ENCODE data around the gene CLCN2.

Gene CLCN2

DNA sequence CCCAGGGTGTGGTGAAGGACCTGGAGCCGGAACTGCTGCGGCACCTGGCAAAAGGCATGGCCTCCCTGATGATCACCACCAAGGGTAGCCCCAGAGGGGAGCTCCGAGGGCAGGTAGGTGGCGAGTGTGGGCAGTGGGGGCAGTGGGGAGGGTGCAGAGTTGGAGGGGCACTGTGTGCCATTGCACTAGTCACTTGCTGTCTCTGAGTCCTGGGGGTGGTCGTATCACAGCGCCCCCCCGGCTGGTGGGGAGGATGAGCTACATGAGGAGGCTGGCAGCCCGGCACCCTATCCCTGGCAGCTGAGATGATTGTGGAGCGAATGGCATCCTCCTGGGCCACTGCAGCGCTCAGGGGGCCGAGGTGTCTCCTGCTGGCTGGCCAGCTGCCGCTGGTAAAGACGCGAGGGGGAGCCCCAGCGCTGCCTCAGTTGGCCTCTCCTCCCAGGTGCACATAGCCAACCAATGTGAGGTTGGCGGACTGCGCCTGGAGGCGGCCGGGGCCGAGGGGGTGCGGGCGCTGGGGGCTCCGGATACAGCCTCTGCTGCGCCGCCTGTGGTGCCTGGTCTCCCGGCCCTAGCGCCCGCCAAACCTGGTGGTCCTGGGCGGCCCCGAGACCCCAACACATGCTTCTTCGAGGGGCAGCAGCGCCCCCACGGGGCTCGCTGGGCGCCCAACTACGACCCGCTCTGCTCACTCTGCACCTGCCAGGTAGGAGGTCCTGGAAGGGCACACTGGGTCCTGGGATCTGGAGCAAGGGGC, 24.8 kb upstream of the CLCN2 start:
- TF ChIP-seq CTCF (IDR thresholded peaks at IDR 0.05; ENCODE audit: control insufficient read depth, insufficient read depth, low read depth, low read length, missing control alignments), result no peak
- no peak for DNase-seq (ENCODE audit: low read depth)
- no peak overlapping the region for H3K4me3 ChIP-seq (ENCODE audit: control insufficient read depth, low read depth, low read length)

DNA sequence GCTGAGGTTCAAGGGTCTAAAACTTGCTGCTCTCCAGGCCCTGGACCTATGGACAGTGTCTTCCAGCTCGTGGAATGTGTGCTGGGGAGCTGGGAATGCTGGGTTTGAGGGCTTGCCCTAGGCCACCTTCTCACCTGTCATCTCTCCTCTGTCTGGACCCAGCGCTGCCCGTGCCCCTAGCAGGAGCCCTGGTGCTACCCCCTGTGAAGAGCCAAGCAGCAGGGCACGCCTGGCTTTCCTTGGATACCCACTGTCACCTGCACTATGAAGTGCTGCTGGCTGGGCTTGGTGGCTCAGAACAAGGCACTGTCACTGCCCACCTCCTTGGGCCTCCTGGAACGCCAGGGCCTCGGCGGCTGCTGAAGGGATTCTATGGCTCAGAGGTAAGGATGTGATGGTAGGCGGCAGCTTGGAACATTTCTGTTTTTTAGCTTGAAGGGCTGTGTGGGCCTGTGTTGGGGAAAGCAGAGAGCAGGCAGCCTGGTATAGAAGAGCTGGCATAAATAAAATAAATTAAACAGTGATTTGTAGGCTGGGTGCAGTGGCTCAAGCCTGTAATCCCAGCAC, 23.5 kb upstream of the CLCN2 start:
- H3K4me3 ChIP-seq (ENCODE audit: control insufficient read depth, low read depth, low read length), result no peak overlapping the region
- DNase-seq (ENCODE audit: low read depth), result no peak
- TF ChIP-seq CTCF (IDR thresholded peaks at IDR 0.05; ENCODE audit: control insufficient read depth, insufficient read depth, low read depth, low read length, missing control alignments), result no peak

GRCh38 chr3:184384342-184384741, 22.9 kb upstream of the CLCN2 start:
- no peak for TF ChIP-seq CTCF (IDR thresholded peaks at IDR 0.05; ENCODE audit: control insufficient read depth, insufficient read depth, low read depth, low read length, missing control alignments)
- DNase-seq (ENCODE audit: low read depth), result no peak
- H3K4me3 ChIP-seq (ENCODE audit: control insufficient read depth, low read depth, low read length), result no peak overlapping the region

DNA sequence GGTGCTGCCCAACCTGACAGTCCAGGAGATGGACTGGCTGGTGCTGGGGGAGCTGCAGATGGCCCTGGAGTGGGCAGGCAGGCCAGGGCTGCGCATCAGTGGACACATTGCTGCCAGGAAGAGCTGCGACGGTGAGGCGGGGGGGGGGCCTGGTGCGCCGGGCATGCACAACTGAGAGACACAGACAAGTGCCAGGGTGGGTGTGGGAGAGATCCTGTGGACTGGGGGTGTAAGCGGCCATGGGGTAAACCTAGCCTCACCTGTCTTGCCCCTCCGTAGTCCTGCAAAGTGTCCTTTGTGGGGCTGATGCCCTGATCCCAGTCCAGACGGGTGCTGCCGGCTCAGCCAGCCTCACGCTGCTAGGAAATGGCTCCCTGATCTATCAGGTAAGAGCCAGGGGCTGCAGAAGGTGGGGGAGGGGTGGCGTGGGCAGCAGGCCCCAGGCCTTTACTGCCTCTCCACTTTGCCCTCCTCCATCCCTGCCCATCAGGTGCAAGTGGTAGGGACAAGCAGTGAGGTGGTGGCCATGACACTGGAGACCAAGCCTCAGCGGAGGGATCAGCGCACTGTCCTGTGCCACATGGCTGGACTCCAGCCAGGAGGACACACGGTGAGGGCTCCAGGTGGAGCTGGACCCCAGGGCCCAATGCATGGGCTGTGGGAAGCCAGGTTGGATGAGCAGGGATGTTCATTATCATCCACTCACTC, 21.8 kb upstream of the CLCN2 start:
- no peak for TF ChIP-seq CTCF (IDR thresholded peaks at IDR 0.05; ENCODE audit: control insufficient read depth, insufficient read depth, low read depth, low read length, missing control alignments)
- H3K4me3 ChIP-seq (ENCODE audit: control insufficient read depth, low read depth, low read length), result no peak overlapping the region
- no peak for DNase-seq (ENCODE audit: low read depth)

DNA sequence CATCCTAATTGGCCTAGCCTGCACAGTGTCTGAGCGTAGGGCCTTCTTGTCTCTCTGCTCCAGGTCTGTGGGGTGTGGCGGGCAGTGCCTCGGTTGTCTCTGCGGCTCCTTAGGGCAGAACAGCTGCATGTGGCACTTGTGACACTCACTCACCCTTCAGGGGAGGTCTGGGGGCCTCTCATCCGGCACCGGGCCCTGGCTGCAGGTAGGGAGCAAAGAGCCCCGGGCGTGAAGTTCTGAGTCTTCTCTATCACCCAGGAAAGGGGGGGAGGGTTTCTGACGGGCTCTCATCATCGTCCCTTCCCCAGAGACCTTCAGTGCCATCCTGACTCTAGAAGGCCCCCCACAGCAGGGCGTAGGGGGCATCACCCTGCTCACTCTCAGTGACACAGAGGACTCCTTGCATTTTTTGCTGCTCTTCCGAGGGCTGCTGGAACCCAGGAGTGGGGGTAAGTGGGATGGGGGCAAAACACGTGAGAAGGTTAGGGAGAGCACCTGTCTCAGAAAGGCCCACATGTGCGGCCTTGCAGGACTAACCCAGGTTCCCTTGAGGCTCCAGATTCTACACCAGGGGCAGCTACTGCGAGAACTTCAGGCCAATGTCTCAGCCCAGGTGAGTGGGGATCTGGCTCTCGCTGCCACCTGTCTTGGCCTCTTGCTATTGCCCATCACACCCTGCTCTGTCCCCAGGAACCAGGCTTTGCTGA, 21.1 kb upstream of the CLCN2 start:
- no peak overlapping the region for H3K4me3 ChIP-seq (ENCODE audit: control insufficient read depth, low read depth, low read length)
- DNase-seq (ENCODE audit: low read depth), result no peak
- TF ChIP-seq CTCF (IDR thresholded peaks at IDR 0.05; ENCODE audit: control insufficient read depth, insufficient read depth, low read depth, low read length, missing control alignments), result no peak
